HEK293 (cell line): ENCODE data around the gene HSD17B13.

ENCODE experiments used
- CTCF ChIA-PET: fragments of 350-600 bp; formaldehyde crosslinking; extraction: SDS; loops from one replicate; lab custom pipeline; 2021; ENCODE audit warnings: antibody characterized with exemption; lab: Yijun Ruan, JAX
- POLR2A ChIA-PET: fragments of 300-600 bp; formaldehyde crosslinking; extraction: SDS; loops from one replicate; lab custom pipeline; 2020; ENCODE audit warnings: antibody characterized with exemption, inconsistent platforms; lab: Yijun Ruan, JAX
- H3K27ac ChIP-seq: fragments of 200-500 bp; sonication (Bioruptor generic); 2 replicates; pipeline ENCODE4 v1.5.1; 2014; ENCODE audit warnings: low read depth, low read length, control low read depth, inconsistent platforms; ENCODE audit errors: extremely low read depth
- H3K36me3 ChIP-seq, 2 experiments: fragments of 200-500 bp in 1 of 2; sonication (Bioruptor generic) in 1 of 2; 1 replicate in 1 of 2; 2 replicates in 1 of 2; pipeline ENCODE4 v1.5.1; 2014 to 2017; ENCODE audit warnings: inconsistent platforms in 2 of 2, low read length in 2 of 2; ENCODE audit not compliant: control insufficient read depth in 2 of 2, insufficient read depth in 1 of 2
- H3K4me1 ChIP-seq: fragments of 200-500 bp; sonication (Bioruptor generic); 2 replicates; pipeline ENCODE4 v1.5.1; 2014; ENCODE audit warnings: mild to moderate bottlenecking, low read length, inconsistent platforms; ENCODE audit not compliant: control insufficient read depth, insufficient read depth
- H3K4me3 ChIP-seq: 2 replicates; pipeline ENCODE4 v1.5.1; 2011; ENCODE audit warnings: low read depth, mild to moderate bottlenecking, control low read depth, low read length, moderate library complexity
- H3K9me3 ChIP-seq: fragments of 200-500 bp; sonication (Bioruptor generic); 2 replicates; pipeline ENCODE4 v1.5.1; 2014; ENCODE audit warnings: low read depth, low read length, inconsistent platforms; ENCODE audit not compliant: control insufficient read depth, insufficient read depth
- BCL11A ChIP-seq: fragments of 450-650 bp; formaldehyde crosslinking; IDR thresholded peaks from 2 replicates; pipeline ENCODE4 v1.5.1; 2016; ENCODE audit warnings: low read depth, missing biosample characterization, missing genetic modification characterization
- BCL6B ChIP-seq: fragments of 450-650 bp; formaldehyde crosslinking; IDR thresholded peaks from 2 replicates; pipeline ENCODE4 v1.5.1; 2017; ENCODE audit warnings: missing biosample characterization, missing genetic modification characterization
- HOXA7 ChIP-seq: sonication (generic); formaldehyde crosslinking; IDR thresholded peaks from 2 replicates; pipeline ENCODE4 v1.8.1; 2022; ENCODE audit warnings: missing genetic modification reagents, borderline replicate concordance
- KLF1 ChIP-seq: fragments of 450-650 bp; formaldehyde crosslinking; IDR thresholded peaks from 2 replicates; pipeline ENCODE4 v1.5.1; 2016; ENCODE audit warnings: missing biosample characterization, missing genetic modification characterization
- SCRT2 ChIP-seq: fragments of 450-650 bp; formaldehyde crosslinking; IDR thresholded peaks from 2 replicates; pipeline ENCODE4 v1.5.1; 2016; ENCODE audit warnings: missing biosample characterization, missing genetic modification characterization
- SP2 ChIP-seq: fragments of 450-650 bp; formaldehyde crosslinking; IDR thresholded peaks from 2 replicates; pipeline ENCODE4 v1.5.1; 2016; ENCODE audit warnings: missing biosample characterization, missing genetic modification characterization
- TRIM28 ChIP-seq: IDR thresholded peaks from 2 replicates; pipeline ENCODE4 v1.6.1; 2011; ENCODE audit warnings: low read length, control low read depth, borderline replicate concordance
- ZBTB26 ChIP-seq: fragments of 450-650 bp; formaldehyde crosslinking; optimal IDR thresholded peaks from 2 replicates; pipeline ENCODE3; 2016; ENCODE audit warnings: missing biosample characterization, mild to moderate bottlenecking, missing genetic modification characterization
- ZBTB7A ChIP-seq: fragments of 450-650 bp; formaldehyde crosslinking; IDR thresholded peaks from 2 replicates; pipeline ENCODE4 v1.5.1; 2016; ENCODE audit warnings: low read depth, missing biosample characterization, missing genetic modification characterization
- ZEB2 ChIP-seq: fragments of 450-650 bp; formaldehyde crosslinking; IDR thresholded peaks from 2 replicates; pipeline ENCODE4 v1.5.1; 2016; ENCODE audit warnings: missing biosample characterization, missing genetic modification characterization
- ZNF132 ChIP-seq: fragments of 450-650 bp; formaldehyde crosslinking; IDR thresholded peaks from 2 replicates; pipeline ENCODE4 v1.5.1; 2017; ENCODE audit warnings: missing biosample characterization, missing genetic modification characterization, borderline replicate concordance
- ZNF19 ChIP-seq: fragments of 450-650 bp; formaldehyde crosslinking; IDR thresholded peaks from 2 replicates; pipeline ENCODE4; 2016; ENCODE audit warnings: missing biosample characterization, missing genetic modification characterization, low read depth
- ZNF2 ChIP-seq: fragments of 450-650 bp; formaldehyde crosslinking; IDR thresholded peaks from 2 replicates; pipeline ENCODE4 v1.5.1; 2016; ENCODE audit warnings: missing biosample characterization, missing genetic modification characterization
- ZNF221 ChIP-seq: fragments of 450-650 bp; formaldehyde crosslinking; IDR thresholded peaks from 2 replicates; pipeline ENCODE4 v1.5.1; 2017; ENCODE audit warnings: missing biosample characterization, missing genetic modification characterization, borderline replicate concordance
- ZNF239 ChIP-seq: fragments of 450-650 bp; formaldehyde crosslinking; IDR thresholded peaks from 2 replicates; pipeline ENCODE4 v1.5.1; 2016; ENCODE audit warnings: missing biosample characterization, missing genetic modification characterization
- ZNF341 ChIP-seq: fragments of 450-650 bp; formaldehyde crosslinking; IDR thresholded peaks from 2 replicates; pipeline ENCODE4; 2016; ENCODE audit warnings: low read depth, missing biosample characterization, missing genetic modification characterization
- ZNF362 ChIP-seq: fragments of 450-650 bp; formaldehyde crosslinking; IDR thresholded peaks from 2 replicates; pipeline ENCODE4 v1.5.1; 2016; ENCODE audit warnings: missing biosample characterization, missing genetic modification characterization
- ZNF391 ChIP-seq: fragments of 450-650 bp; formaldehyde crosslinking; IDR thresholded peaks from 2 replicates; pipeline ENCODE4 v1.5.1; 2016; ENCODE audit warnings: low read depth, missing biosample characterization, missing genetic modification characterization, borderline replicate concordance
- ZNF558 ChIP-seq: fragments of 450-650 bp; formaldehyde crosslinking; IDR thresholded peaks from 2 replicates; pipeline ENCODE4 v1.5.1; 2016; ENCODE audit warnings: missing biosample characterization, missing genetic modification characterization
- ZNF561 ChIP-seq: fragments of 450-650 bp; IDR thresholded peaks from 2 replicates; pipeline ENCODE4 v1.5.1; 2018; ENCODE audit warnings: missing biosample characterization, missing genetic modification characterization, borderline replicate concordance
- ZNF571 ChIP-seq: fragments of 450-650 bp; formaldehyde crosslinking; IDR thresholded peaks from 2 replicates; pipeline ENCODE4 v1.5.0; 2017; ENCODE audit warnings: missing biosample characterization, missing genetic modification characterization
- ZNF645 ChIP-seq: fragments of 450-650 bp; formaldehyde crosslinking; IDR thresholded peaks from 2 replicates; pipeline ENCODE4; 2016; ENCODE audit warnings: missing biosample characterization, missing genetic modification characterization
- ZNF654 ChIP-seq: fragments of 450-650 bp; formaldehyde crosslinking; IDR thresholded peaks from 2 replicates; pipeline ENCODE4 v1.5.1; 2016; ENCODE audit warnings: low read depth, missing biosample characterization, missing genetic modification characterization
- ZNF707 ChIP-seq: fragments of 450-650 bp; formaldehyde crosslinking; IDR thresholded peaks from 2 replicates; pipeline ENCODE4 v1.5.1; 2016; ENCODE audit warnings: missing biosample characterization, missing genetic modification characterization
- ZNF747 ChIP-seq: fragments of 450-650 bp; formaldehyde crosslinking; IDR thresholded peaks from 2 replicates; pipeline ENCODE4 v1.5.1; 2016; ENCODE audit warnings: missing biosample characterization, missing genetic modification characterization
- ZNF777 ChIP-seq: fragments of 450-650 bp; formaldehyde crosslinking; IDR thresholded peaks from 2 replicates; pipeline ENCODE4 v1.5.1; 2017; ENCODE audit warnings: missing biosample characterization, missing genetic modification characterization, borderline replicate concordance
- ZNF837 ChIP-seq: fragments of 450-650 bp; formaldehyde crosslinking; IDR thresholded peaks from 2 replicates; pipeline ENCODE4 v1.5.1; 2016; ENCODE audit warnings: missing biosample characterization, missing genetic modification characterization
- ZSCAN23 ChIP-seq: fragments of 450-650 bp; formaldehyde crosslinking; IDR thresholded peaks from 2 replicates; pipeline ENCODE4 v1.5.1; 2016; ENCODE audit warnings: missing biosample characterization, missing genetic modification characterization

HSD17B13 gene

GRCh38 chr4:87313756-87314155 lies 8.9 kb downstream of the HSD17B13 start:
- CTCF ChIA-PET, result interaction anchor here (0.7 kb wide), 1 partner anchor 1335 kb away, joined by 4 read pairs; no protein-coding TSS in a partner anchor
- no peaks in the 10 kb centered on the region for H3K36me3 ChIP-seq
- H3K9me3 ChIP-seq, result no peaks in the 10 kb centered on the region
- POLR2A ChIA-PET, result no interaction called here
- no peak overlapping the region for H3K27ac ChIP-seq
- no peaks in the 10 kb centered on the region for H3K4me1 ChIP-seq
- TF ChIP-seq ZBTB26 (tag by site-specific recombination) (no peak), TRIM28 (no peak), ZNF221 (tag by site-specific recombination) (no peak), ZNF645 (tag by site-specific recombination) (no peak), ZNF362 (tag by site-specific recombination) (no peak), ZNF341 (tag by site-specific recombination) (no peak), ZNF239 (no peak), ZNF391 (tag by site-specific recombination) (no peak), ZNF571 (tag by site-specific recombination) (no peak), KLF1 (tag by site-specific recombination) (no peak), ZNF19 (tag by site-specific recombination) (no peak), ZNF561 (tag by site-specific recombination) (no peak), ZNF707 (tag by site-specific recombination) (no peak), ZNF654 (tag by site-specific recombination) (no peak)
- TF ChIP-seq, all 188 proteins: peak for 0
- H3K4me3 ChIP-seq, result no peak overlapping the region

GRCh38 chr4:87311684-87312083 lies 11.0 kb downstream of the HSD17B13 start:
- no peak for TF ChIP-seq ZSCAN23
- no peak for TF ChIP-seq ZNF777 (tag by site-specific recombination)
- TF ChIP-seq ZNF132, result no peak
- no peak for TF ChIP-seq SP2
- TF ChIP-seq ZNF239, result no peak
- no peak for TF ChIP-seq ZNF558 (tag by site-specific recombination)
- TF ChIP-seq HOXA7 (CRISPR knock-in tag), result no peak
- TF ChIP-seq ZEB2 (tag by site-specific recombination), result no peak
- TF ChIP-seq ZNF837 (tag by site-specific recombination), result no peak
- no peak for TF ChIP-seq ZBTB7A (tag by site-specific recombination)
- TF ChIP-seq SCRT2 (tag by site-specific recombination), result no peak
- no peak for TF ChIP-seq BCL6B (tag by site-specific recombination)
- no peak for TF ChIP-seq BCL11A (tag by site-specific recombination)
- TF ChIP-seq ZNF571 (tag by site-specific recombination), result no peak
- no peak for TF ChIP-seq ZNF2 (tag by site-specific recombination)
- no peak for TF ChIP-seq ZNF747 (tag by site-specific recombination)
- no peak overlapping the region for H3K4me3 ChIP-seq
- H3K27ac ChIP-seq, result no peak overlapping the region
- H3K4me1 ChIP-seq, result no peaks in the 10 kb centered on the region
- H3K9me3 ChIP-seq, result no peaks in the 10 kb centered on the region
- CTCF ChIA-PET, result interaction anchor here (0.5 kb wide), 1 partner anchor 593 kb away, joined by 3 read pairs; no protein-coding TSS in a partner anchor
- POLR2A ChIA-PET, result no interaction called here
- no peaks in the 10 kb centered on the region for H3K36me3 ChIP-seq
